Measurements from ENCODE around the gene AAR2. TPM values are rescaled to one million over a fixed set of nuclear protein-coding genes. Genes with fewer than 3 reads are reported as not detected.

The AAR2 gene
- total and polyA plus RNA-seq, 4 donors, result 14.1 to 17.9 (median 17.4) TPM

DNA sequence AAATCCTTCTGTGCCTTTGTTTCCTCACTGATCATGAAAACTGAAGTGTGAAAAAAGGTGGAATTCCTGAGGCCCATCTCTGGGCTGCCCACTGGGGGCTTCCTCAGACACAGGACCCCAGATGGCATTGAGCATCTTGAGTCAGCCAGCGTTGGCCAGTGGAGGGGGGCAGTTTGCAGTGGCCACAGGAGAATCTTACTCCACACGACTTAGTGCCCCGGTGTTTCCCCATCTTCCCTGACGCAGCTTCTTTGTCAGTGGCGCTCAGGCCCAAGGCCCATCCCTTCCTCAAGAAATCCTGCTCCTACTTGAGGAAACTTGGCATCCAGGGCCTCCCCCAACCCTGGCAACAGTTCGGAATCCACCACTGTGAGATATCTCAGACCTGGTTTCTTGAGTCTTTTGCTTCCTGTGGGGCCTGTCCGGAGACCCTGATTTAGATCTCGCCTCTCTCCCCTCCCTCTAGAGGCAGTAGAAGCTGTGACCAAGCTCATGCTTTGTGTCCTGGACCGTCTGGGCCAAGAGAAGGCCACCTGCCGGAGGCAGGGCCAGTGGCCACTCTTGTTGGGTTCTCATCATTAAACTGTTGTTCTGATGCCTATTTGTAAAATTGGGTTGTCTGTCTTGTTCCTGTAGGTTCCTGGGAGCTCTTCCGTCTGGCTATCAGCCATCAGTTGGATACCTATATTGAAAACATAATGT lies 49.6 kb downstream of the AAR2 start:
- 77% methylated on average over 11 of the region's 11 CpGs for WGBS
- DNase-seq (ENCODE audit: low spot score), result no peak

More for the DNA sequence above, 49.6 kb downstream of the AAR2 start:
- H3K27me3 ChIP-seq (ENCODE audit: control insufficient read depth in 4 of 4, insufficient read depth in 4 of 4, low read length in 3 of 4), result peaks cover 0 to 8% (median 2%) of the 10 kb centered on the region in 4 donors
- no peak for TF ChIP-seq RAD21 (IDR thresholded peaks at IDR 0.05)
- TF ChIP-seq CTCF (IDR thresholded peaks at IDR 0.05; ENCODE audit: low read depth, low read length, missing input control), result no peak
- no peak for TF ChIP-seq JUND (IDR thresholded peaks at IDR 0.05)
- no peak for TF ChIP-seq YY1 (IDR thresholded peaks at IDR 0.05)
- no peak for TF ChIP-seq RXRA (IDR thresholded peaks at IDR 0.05)
- TF ChIP-seq ZBTB33 (IDR thresholded peaks at IDR 0.05), result no peak
- TF ChIP-seq FOXA1 (IDR thresholded peaks at IDR 0.05), result no peak
- no peak for TF ChIP-seq TAF1 (conservative IDR thresholded peaks at IDR 0.05)
- no peak for TF ChIP-seq SP1 (IDR thresholded peaks at IDR 0.05)
- no peak for TF ChIP-seq HNF4A (conservative IDR thresholded peaks at IDR 0.05)
- no peak for TF ChIP-seq FOXA2 (IDR thresholded peaks at IDR 0.05)
- TF ChIP-seq, protein P1, sequence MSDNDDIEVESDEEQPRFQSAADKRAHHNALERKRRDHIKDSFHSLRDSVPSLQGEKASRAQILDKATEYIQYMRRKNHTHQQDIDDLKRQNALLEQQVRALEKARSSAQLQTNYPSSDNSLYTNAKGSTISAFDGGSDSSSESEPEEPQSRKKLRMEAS (IDR thresholded peaks at IDR 0.05), result no peak
- TF ChIP-seq REST (IDR thresholded peaks at IDR 0.05), result no peak
- TF ChIP-seq EGR1 (IDR thresholded peaks at IDR 0.05; ENCODE audit: low read depth in 2 of 2), result no peak
- TF ChIP-seq NR2F2 (IDR thresholded peaks at IDR 0.05), result no peak
- no peak for TF ChIP-seq HNF4G (IDR thresholded peaks at IDR 0.05)
- no peak overlapping the region for H3K9ac ChIP-seq (ENCODE audit: low read depth in 1 of 2, low read length in 2 of 2)
- H3K4me3 ChIP-seq (ENCODE audit: low read depth in 1 of 3, low read length in 3 of 3), result no peak overlapping the region
- H3K4me1 ChIP-seq (ENCODE audit: control insufficient read depth in 4 of 4, insufficient read depth in 4 of 4, low read length in 3 of 4), result no peaks in the 10 kb centered on the region
- no peaks in the 10 kb centered on the region for H3K36me3 ChIP-seq (ENCODE audit: control insufficient read depth in 4 of 4, insufficient read depth in 3 of 4, low read depth in 1 of 4, low read length in 3 of 4)
- no peak overlapping the region for H3K27ac ChIP-seq (ENCODE audit: low read depth in 1 of 2, low read length in 2 of 2)
- peaks cover 0 to 3% (median under 1%) of the 10 kb centered on the region in 4 donors for H3K9me3 ChIP-seq (ENCODE audit: control insufficient read depth in 4 of 4, low read length in 3 of 4)
